ENCODE measurements around the gene NEXN. TPM values are rescaled to one million over a fixed set of nuclear protein-coding genes. Genes with fewer than 3 reads are reported as not detected.

Gene NEXN
- total and polyA plus RNA-seq, 2 of the 8 experiments (the other 6 are each of a cell fraction or from before 2014, with no cell fraction given), result 0.20 to 2.9 TPM

DNA sequence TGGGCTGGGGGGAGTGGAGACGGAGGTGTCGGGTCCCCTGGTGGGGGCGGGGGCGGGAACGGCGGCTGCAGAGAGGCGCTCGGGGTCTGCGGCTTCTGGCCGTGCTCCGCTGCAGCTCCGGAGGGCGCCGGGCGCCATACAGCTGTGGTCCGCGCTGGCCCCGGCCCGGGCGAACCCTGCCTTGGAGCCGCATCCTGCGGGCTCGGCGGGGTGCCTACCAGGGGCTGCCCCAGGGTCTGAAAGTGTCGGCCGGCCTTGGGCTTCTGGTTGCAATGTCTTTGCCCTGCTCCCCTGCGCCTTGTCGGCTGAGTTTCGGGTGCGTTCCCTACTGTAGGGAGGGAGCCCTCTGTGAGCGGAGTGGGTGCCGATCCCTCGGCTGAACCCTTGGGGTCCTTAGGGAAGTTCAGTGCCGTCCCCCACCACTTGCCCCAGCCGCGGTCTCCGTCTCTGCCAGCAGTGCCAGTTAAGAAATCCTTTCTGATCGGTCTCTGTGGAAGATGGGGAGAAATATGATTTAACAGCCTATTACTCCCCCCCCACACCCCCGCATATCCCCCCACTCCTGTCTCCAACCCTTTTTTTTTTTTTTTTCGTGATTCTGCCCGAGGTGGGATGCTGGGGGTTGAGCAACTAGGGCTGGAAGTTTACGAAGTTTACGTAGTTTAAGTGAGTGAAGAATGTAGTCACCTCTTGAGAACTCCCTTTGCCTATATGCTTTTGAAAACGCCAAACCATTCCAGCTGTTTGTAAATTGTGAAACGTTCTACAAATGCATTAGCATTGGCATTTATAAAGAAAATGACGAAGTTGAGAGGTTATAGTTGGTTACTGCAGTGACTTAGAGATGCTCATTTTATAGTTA lies 588 bp downstream of the NEXN start:
- Histone ChIP-seq H4K91ac (replicated peaks; ENCODE audit: insufficient read length, low read length) (no peak overlapping the region), H4K20me1 (replicated peaks in 1 of 2; ENCODE audit: control insufficient read depth in 1 of 2, insufficient read depth in 2 of 2, low read length in 2 of 2) (no peaks in the 10 kb centered on the region), H2AK5ac (ENCODE audit: low read depth, low read length) (no peak overlapping the region), H3K18ac (ENCODE audit: extremely low read depth, low read length) (peak overlapping the region; percentile 86; the same call in 1 of the 2 replicates), H3K79me2 (ENCODE audit: control insufficient read depth in 1 of 2, insufficient read depth in 2 of 2, low read length in 2 of 2) (no peaks in the 10 kb centered on the region), H3K79me1 (ENCODE audit: low read depth, low read length) (no peaks in the 10 kb centered on the region), H2AFZ (ENCODE audit: low read length) (peak overlapping the region; percentile 71; the same call in 1 of the 2 replicates), H2BK5ac (ENCODE audit: low read depth, low read length) (peak overlapping the region; percentile 62; the same call in 1 of the 2 replicates), H3K4me1 (replicated peaks in 1 of 4; ENCODE audit: control insufficient read depth in 3 of 4, insufficient read depth in 4 of 4, low read length in 3 of 4) (peaks cover 0 to 3% (median 0%) of the 10 kb centered on the region in 4 experiments; a peak in 1 of 7 replicates), H2BK120ac (replicated peaks; ENCODE audit: low read depth, low read length) (no peak overlapping the region), H3K9me3 (ENCODE audit: insufficient read depth in 2 of 2, low read depth in 1 of 2, low read length in 1 of 2) (no peaks in the 10 kb centered on the region), H3K23ac (ENCODE audit: insufficient read length) (no peak overlapping the region), H3K27me3 (replicated peaks in 1 of 4; ENCODE audit: control insufficient read depth in 3 of 4, extremely low read depth in 1 of 4, insufficient read depth in 3 of 4, low read length in 3 of 4) (no peaks in the 10 kb centered on the region), H3K36me3 (ENCODE audit: control insufficient read depth in 2 of 4, insufficient read depth in 4 of 4, low read length in 3 of 4) (no peaks in the 10 kb centered on the region), H3K4ac (replicated peaks; ENCODE audit: insufficient read length, low read depth, low read length) (no peak overlapping the region), H2BK15ac (ENCODE audit: low read length) (no peak overlapping the region), H2BK20ac (ENCODE audit: low read length) (no peak overlapping the region; the same call in 1 of the 2 replicates), H3K56ac (replicated peaks; ENCODE audit: insufficient read length, low read depth, low read length) (peak overlapping the region; percentile 79), H3K9ac (replicated peaks in 1 of 4; ENCODE audit: extremely low read depth in 1 of 4, low read depth in 3 of 4, low read length in 3 of 4) (peak overlapping the region; percentile 63 to 76 (median 72); a peak in 6 of 7 replicates), H3K14ac (ENCODE audit: insufficient read length) (no peak overlapping the region), H3K23me2 (ENCODE audit: low read depth, low read length) (peaks cover 5% of the 10 kb centered on the region), H4K5ac (ENCODE audit: insufficient read length, low read depth, low read length) (peak overlapping the region; percentile 50), H3K4me2 (ENCODE audit: insufficient read depth in 1 of 2, low read depth in 2 of 2, low read length in 2 of 2) (peak overlapping the region; percentile 59 to 76), H2BK12ac (ENCODE audit: low read depth, low read length) (peak overlapping the region; percentile 94; the same call in 1 of the 2 replicates), H3K27ac (ENCODE audit: low read depth, low read length) (peak overlapping the region; percentile 46; the same call in 1 of the 2 replicates), H4K8ac (ENCODE audit: extremely low read depth, insufficient read depth, low read length) (peak overlapping the region; percentile 97; the same call in 1 of the 2 replicates), H3K4me3 (ENCODE audit: extremely low read depth in 1 of 4, insufficient read depth in 2 of 4, low read depth in 3 of 4, low read length in 4 of 4) (peak overlapping the region; percentile 70 to 93 (median 90))
- CTCF ChIA-PET (ENCODE audit: partially characterized antibody), result interaction anchor here (0.6 to 1.5 kb wide), 3 partner anchors 21 to 89 kb away, joined by 3 read pairs; no protein-coding TSS in a partner anchor
- DNase-seq (ENCODE audit: low read depth in 1 of 2, low spot score in 2 of 2) (peak; percentile 10 to 87), FAIRE-seq (no peak)
- POLR2A ChIA-PET (ENCODE audit: partially characterized antibody), result interaction anchor here (0.6 to 2.2 kb wide), 15 partner anchors 7 to 206 kb away, joined by 3 to 11 read pairs (median 4); partner anchors contain the start of genes DNAJB4, FUBP1, MIGA1 and ZZZ3
- 2% methylated on average over 21 of the region's 46 CpGs; no CpG with 5 or more reads in 1 of the 2 experiments for WGBS, 2 experiments (ENCODE audit: extremely low coverage in 1 of 2, insufficient coverage in 1 of 2, insufficient read length in 1 of 2, insufficient replicate concordance in 2 of 2, low coverage in 1 of 2, low lambda C conversion rate in 2 of 2, missing lambda C conversion rate in 1 of 2)
- no peak for TF ChIP-seq POLR2AphosphoS5 (IDR thresholded peaks at IDR 0.05; ENCODE audit: low read depth, low read length)
- no peak for TF ChIP-seq JUN (IDR thresholded peaks at IDR 0.05; ENCODE audit: low read depth, low read length)
- no peak for TF ChIP-seq CREB1 (IDR thresholded peaks at IDR 0.05)
- no peak for TF ChIP-seq JUND (IDR thresholded peaks at IDR 0.05; ENCODE audit: low read length)
- TF ChIP-seq GABPA (IDR thresholded peaks at IDR 0.05; ENCODE audit: borderline replicate concordance, insufficient read depth, low read length), result no peak
- TF ChIP-seq SIN3A (conservative IDR thresholded peaks at IDR 0.05 in 1 of 2, IDR thresholded peaks at IDR 0.05 in 1 of 2; ENCODE audit: low read depth in 1 of 2, low read length in 2 of 2), result 0 out of 4 replicates have a peak, but pooled peaks of 1 of the 2 experiments have one; percentile 30
- TF ChIP-seq, protein P1, sequence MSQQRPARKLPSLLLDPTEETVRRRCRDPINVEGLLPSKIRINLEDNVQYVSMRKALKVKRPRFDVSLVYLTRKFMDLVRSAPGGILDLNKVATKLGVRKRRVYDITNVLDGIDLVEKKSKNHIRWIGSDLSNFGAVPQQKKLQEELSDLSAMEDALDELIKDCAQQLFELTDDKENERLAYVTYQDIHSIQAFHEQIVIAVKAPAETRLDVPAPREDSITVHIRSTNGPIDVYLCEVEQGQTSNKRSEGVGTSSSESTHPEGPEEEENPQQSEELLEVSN (IDR thresholded peaks at IDR 0.05), result no peak
- TF ChIP-seq TBP (IDR thresholded peaks at IDR 0.05; ENCODE audit: low read depth, low read length), result peak; percentile 31; the same call in 1 of the 2 replicates
- TF ChIP-seq SAP30 (IDR thresholded peaks at IDR 0.05; ENCODE audit: insufficient read depth, insufficient replicate concordance, low read length), result no peak
- 0 out of 2 replicates have a peak, but pooled peaks have one; percentile 26 for TF ChIP-seq FOSL1 (IDR thresholded peaks at IDR 0.05; ENCODE audit: insufficient read depth, low read depth, low read length)
